ENCODE data around the gene FRMPD2.

The FRMPD2 gene

DNA sequence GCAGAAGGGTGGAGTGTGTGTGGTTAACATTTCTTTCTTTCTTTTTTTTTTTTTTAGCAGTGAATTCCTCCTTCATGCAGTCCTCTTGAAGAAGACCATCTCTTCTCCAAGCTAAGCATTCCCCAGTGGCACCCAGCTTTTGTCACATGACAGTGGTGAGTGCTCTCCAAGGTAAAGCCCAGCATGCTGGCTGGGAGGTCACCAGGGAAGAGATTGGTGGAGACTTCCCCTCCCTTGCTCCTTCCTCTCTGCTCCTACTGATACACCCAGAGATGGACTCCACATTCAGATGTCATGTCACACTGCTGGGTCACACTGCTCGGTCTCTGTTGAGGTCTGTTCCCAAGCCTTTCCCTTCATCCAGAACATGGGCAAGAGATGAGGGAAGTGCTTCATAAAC lies 55.3 kb downstream of the FRMPD2 start:
- Histone ChIP-seq H3K9ac (ENCODE audit: insufficient read length, low read depth) (no peak overlapping the region), H3K4me3 (ENCODE audit: insufficient read length, low read depth) (no peak overlapping the region), H3K4me1 (ENCODE audit: insufficient read depth, insufficient read length) (no peaks in the 10 kb centered on the region), H3K27me3 (ENCODE audit: insufficient read depth, insufficient read length) (no peaks in the 10 kb centered on the region), H3K36me3 (ENCODE audit: insufficient read depth, insufficient read length, low read length) (no peaks in the 10 kb centered on the region), H3K9me3 (ENCODE audit: insufficient read depth, low read length) (no peaks in the 10 kb centered on the region)
- TF ChIP-seq YY1 (IDR thresholded peaks at IDR 0.05; ENCODE audit: insufficient read depth, insufficient read length), result no peak
- no peak for TF ChIP-seq ZNF274 (IDR thresholded peaks at IDR 0.05; ENCODE audit: low read depth, low read length)
- no peak for TF ChIP-seq SUZ12 (IDR thresholded peaks at IDR 0.05; ENCODE audit: extremely low read depth, insufficient read depth, insufficient read length)
- DNase-seq (ENCODE audit: low read depth, low spot score), result no peak

DNA sequence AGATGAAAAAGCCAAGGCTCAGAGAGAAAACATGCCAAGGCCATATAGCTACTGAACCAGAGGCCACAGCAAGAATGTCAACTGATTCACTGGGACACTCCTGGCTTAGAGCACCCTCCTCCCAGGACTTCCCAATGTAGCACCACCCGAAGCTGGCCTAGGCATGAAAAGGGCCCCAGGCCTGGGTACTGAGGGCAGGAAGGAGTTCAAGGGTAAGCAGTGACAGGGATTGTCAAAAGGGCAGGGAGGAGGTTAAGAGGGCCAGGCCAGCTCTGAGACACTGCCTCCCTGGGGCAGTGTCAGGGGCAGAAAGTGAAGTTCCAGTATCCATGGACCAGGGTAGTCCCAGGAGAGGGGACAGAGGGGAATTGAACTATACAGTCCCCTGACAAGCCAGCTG lies 57.8 kb downstream of the FRMPD2 start:
- H3K27me3 ChIP-seq (ENCODE audit: insufficient read depth, insufficient read length), result no peaks in the 10 kb centered on the region
- H3K9me3 ChIP-seq (ENCODE audit: insufficient read depth, low read length), result no peaks in the 10 kb centered on the region
- DNase-seq (ENCODE audit: low read depth, low spot score), result no peak
- no peak overlapping the region for H3K9ac ChIP-seq (ENCODE audit: insufficient read length, low read depth)
- TF ChIP-seq SUZ12 (IDR thresholded peaks at IDR 0.05; ENCODE audit: extremely low read depth, insufficient read depth, insufficient read length), result no peak
- TF ChIP-seq YY1 (IDR thresholded peaks at IDR 0.05; ENCODE audit: insufficient read depth, insufficient read length), result no peak
- no peak for TF ChIP-seq ZNF274 (IDR thresholded peaks at IDR 0.05; ENCODE audit: low read depth, low read length)
- H3K4me3 ChIP-seq (ENCODE audit: insufficient read length, low read depth), result no peak overlapping the region
- H3K4me1 ChIP-seq (ENCODE audit: insufficient read depth, insufficient read length), result no peaks in the 10 kb centered on the region
- no peaks in the 10 kb centered on the region for H3K36me3 ChIP-seq (ENCODE audit: insufficient read depth, insufficient read length, low read length)

DNA sequence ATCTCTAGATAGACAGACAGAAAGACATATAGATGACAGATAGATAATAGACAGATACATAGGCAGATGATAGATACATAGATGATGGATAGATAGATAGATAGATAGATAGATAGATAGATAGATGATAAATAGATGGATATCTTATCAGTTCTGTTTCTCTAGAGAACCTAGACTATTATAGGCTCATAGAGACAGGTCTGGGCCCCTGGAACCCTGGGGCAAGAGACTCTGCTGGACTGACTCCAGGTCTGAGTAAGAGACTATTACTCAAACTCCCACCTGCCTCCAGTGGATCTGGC lies 58.3 kb downstream of the FRMPD2 start:
- no peaks in the 10 kb centered on the region for H3K4me1 ChIP-seq (ENCODE audit: insufficient read depth, insufficient read length)
- no peak for TF ChIP-seq ZNF274 (IDR thresholded peaks at IDR 0.05; ENCODE audit: low read depth, low read length)
- TF ChIP-seq SUZ12 (IDR thresholded peaks at IDR 0.05; ENCODE audit: extremely low read depth, insufficient read depth, insufficient read length), result no peak
- TF ChIP-seq YY1 (IDR thresholded peaks at IDR 0.05; ENCODE audit: insufficient read depth, insufficient read length), result no peak
- H3K9me3 ChIP-seq (ENCODE audit: insufficient read depth, low read length), result no peaks in the 10 kb centered on the region
- H3K27me3 ChIP-seq (ENCODE audit: insufficient read depth, insufficient read length), result no peaks in the 10 kb centered on the region
- DNase-seq (ENCODE audit: low read depth, low spot score), result no peak
- H3K36me3 ChIP-seq (ENCODE audit: insufficient read depth, insufficient read length, low read length), result no peaks in the 10 kb centered on the region
- no peak overlapping the region for H3K9ac ChIP-seq (ENCODE audit: insufficient read length, low read depth)
- H3K4me3 ChIP-seq (ENCODE audit: insufficient read length, low read depth), result no peak overlapping the region

DNA sequence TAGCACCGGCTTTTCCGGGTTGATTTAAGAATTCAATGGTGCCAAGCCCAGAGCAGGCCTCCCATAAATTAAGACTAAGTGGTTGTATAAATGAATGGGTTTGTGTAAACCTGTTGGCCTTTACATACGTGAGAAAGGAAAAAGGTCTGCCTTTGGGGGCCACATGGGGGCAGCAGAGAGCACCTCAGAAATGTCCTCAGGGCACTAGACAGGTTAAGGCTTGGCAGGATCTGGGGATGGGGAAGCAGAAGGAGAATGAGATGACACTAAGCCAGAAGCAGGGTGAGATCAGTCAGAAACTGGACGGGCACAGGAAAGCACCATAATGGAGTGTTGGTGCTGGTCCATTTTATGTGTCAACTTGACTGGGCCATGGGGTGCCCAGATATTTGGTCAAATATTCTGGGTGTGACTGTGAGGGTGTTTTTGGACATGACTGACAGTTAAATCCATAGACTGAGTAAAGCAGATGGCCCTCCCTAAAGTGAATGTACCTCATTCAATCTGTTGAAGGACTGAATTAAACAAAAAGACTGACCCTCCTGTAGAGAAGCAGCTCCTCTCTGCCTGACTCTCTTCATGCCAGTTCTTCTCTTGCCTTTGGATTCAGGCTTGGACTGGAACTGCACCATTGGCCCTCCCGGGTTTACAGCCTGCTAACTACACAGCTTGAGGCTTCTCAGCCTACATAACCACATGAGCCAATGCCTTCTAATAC lies 58.9 kb downstream of the FRMPD2 start:
- no peaks in the 10 kb centered on the region for H3K36me3 ChIP-seq (ENCODE audit: insufficient read depth, insufficient read length, low read length)
- no peak for TF ChIP-seq YY1 (IDR thresholded peaks at IDR 0.05; ENCODE audit: insufficient read depth, insufficient read length)
- no peak for TF ChIP-seq SUZ12 (IDR thresholded peaks at IDR 0.05; ENCODE audit: extremely low read depth, insufficient read depth, insufficient read length)
- no peak for TF ChIP-seq ZNF274 (IDR thresholded peaks at IDR 0.05; ENCODE audit: low read depth, low read length)
- no peaks in the 10 kb centered on the region for H3K4me1 ChIP-seq (ENCODE audit: insufficient read depth, insufficient read length)
- no peak overlapping the region for H3K4me3 ChIP-seq (ENCODE audit: insufficient read length, low read depth)
- DNase-seq (ENCODE audit: low read depth, low spot score), result peak; percentile 54
- no peak overlapping the region for H3K9ac ChIP-seq (ENCODE audit: insufficient read length, low read depth)
- no peaks in the 10 kb centered on the region for H3K9me3 ChIP-seq (ENCODE audit: insufficient read depth, low read length)
- H3K27me3 ChIP-seq (ENCODE audit: insufficient read depth, insufficient read length), result no peaks in the 10 kb centered on the region

DNA sequence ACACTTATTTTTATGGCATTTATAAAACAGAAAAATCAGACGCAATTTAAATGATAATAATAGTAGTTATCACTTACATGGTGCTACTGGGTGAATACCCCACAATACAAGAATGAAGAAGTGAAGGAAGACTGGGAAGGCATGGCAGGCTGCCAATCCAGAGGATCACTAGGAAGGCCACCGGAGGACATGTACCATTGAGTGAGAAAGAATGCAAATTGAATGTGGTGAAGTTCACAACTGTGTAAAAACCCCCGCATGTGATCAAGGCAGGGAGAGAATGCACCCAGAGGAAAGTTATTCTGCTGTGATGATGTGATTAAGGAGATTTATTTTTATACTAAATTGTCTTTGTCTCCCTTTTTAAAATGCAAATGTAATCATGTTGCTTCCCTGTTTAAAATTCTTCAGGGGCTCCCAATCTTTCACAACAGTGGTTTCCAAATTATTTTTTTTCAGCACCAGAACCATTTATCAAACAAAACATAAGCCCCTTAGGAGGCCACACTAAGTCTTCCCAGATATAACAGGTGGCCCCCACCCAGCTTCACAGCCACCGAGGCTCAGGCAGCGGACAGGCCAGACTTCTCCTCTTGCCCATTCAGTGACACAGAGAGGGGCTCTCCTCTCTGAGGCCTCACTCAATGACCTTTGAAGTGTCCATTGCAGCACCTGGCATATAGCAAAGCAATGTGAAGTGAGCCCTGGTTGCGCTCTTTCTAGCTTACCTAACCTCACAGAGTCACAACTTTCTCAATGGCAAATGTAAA lies 59.6 kb downstream of the FRMPD2 start:
- no peak for DNase-seq (ENCODE audit: low read depth, low spot score)
- Histone ChIP-seq H3K27me3 (ENCODE audit: insufficient read depth, insufficient read length) (no peaks in the 10 kb centered on the region), H3K9me3 (ENCODE audit: insufficient read depth, low read length) (no peaks in the 10 kb centered on the region), H3K4me1 (ENCODE audit: insufficient read depth, insufficient read length) (no peaks in the 10 kb centered on the region), H3K4me3 (ENCODE audit: insufficient read length, low read depth) (no peak overlapping the region), H3K36me3 (ENCODE audit: insufficient read depth, insufficient read length, low read length) (no peaks in the 10 kb centered on the region), H3K9ac (ENCODE audit: insufficient read length, low read depth) (no peak overlapping the region)
- no peak for TF ChIP-seq SUZ12 (IDR thresholded peaks at IDR 0.05; ENCODE audit: extremely low read depth, insufficient read depth, insufficient read length)
- no peak for TF ChIP-seq ZNF274 (IDR thresholded peaks at IDR 0.05; ENCODE audit: low read depth, low read length)
- TF ChIP-seq YY1 (IDR thresholded peaks at IDR 0.05; ENCODE audit: insufficient read depth, insufficient read length), result no peak

DNA sequence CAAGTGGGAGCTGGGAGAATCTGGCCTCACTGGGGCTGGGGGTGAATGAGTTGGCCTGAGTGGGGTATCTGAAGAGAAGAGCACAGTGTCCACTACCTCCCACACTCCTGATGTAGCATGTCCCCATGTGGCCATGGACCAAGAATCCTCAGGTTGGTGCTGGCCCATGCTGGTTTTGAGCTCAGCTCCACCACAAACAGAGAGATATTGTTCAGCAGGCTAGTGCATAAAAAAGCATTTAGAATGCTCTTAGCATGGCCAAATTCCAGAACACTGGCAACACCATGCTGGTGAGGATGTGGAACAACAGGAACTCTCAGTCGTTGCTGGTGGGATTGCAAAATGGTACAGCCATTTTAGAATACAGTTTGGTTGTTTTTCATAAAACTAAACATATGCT lies 61.4 kb downstream of the FRMPD2 start:
- Histone ChIP-seq H3K9ac (ENCODE audit: insufficient read length, low read depth) (no peak overlapping the region), H3K9me3 (ENCODE audit: insufficient read depth, low read length) (no peaks in the 10 kb centered on the region), H3K4me3 (ENCODE audit: insufficient read length, low read depth) (no peak overlapping the region), H3K4me1 (ENCODE audit: insufficient read depth, insufficient read length) (no peaks in the 10 kb centered on the region), H3K36me3 (ENCODE audit: insufficient read depth, insufficient read length, low read length) (no peaks in the 10 kb centered on the region), H3K27me3 (ENCODE audit: insufficient read depth, insufficient read length) (no peaks in the 10 kb centered on the region)
- no peak for TF ChIP-seq SUZ12 (IDR thresholded peaks at IDR 0.05; ENCODE audit: extremely low read depth, insufficient read depth, insufficient read length)
- no peak for DNase-seq (ENCODE audit: low read depth, low spot score)

DNA sequence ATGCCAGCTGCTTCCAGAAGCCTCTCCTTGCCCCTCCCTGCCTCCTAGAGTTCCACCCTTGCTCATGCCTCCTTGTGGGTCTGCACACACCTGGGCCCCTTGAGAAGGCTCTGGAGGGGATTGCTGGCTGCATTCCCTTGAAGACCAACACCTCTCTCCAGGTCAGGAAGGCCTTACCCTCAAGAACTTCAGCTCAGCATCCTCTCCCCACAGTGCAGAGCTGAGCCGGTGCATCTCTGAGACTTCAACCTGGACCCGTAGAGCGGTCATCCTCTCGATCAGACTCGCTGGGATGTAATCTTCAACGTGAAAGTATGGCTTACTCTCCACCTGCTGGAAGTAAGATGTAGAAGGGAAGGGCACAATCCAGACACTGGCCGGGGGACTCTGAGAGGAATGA lies 62.7 kb downstream of the FRMPD2 start:
- no peaks in the 10 kb centered on the region for H3K27me3 ChIP-seq (ENCODE audit: insufficient read depth, insufficient read length)
- DNase-seq (ENCODE audit: low read depth, low spot score), result no peak
- TF ChIP-seq ZNF274 (IDR thresholded peaks at IDR 0.05; ENCODE audit: low read depth, low read length) (no peak), YY1 (IDR thresholded peaks at IDR 0.05; ENCODE audit: insufficient read depth, insufficient read length) (no peak), SUZ12 (IDR thresholded peaks at IDR 0.05; ENCODE audit: extremely low read depth, insufficient read depth, insufficient read length) (no peak)

More for the DNA sequence above, 62.7 kb downstream of the FRMPD2 start:
- Histone ChIP-seq H3K4me1 (ENCODE audit: insufficient read depth, insufficient read length) (no peaks in the 10 kb centered on the region), H3K9me3 (ENCODE audit: insufficient read depth, low read length) (no peaks in the 10 kb centered on the region), H3K4me3 (ENCODE audit: insufficient read length, low read depth) (no peak overlapping the region), H3K36me3 (ENCODE audit: insufficient read depth, insufficient read length, low read length) (no peaks in the 10 kb centered on the region), H3K9ac (ENCODE audit: insufficient read length, low read depth) (no peak overlapping the region)
